GM23338 (cell line): Measurements from ENCODE around the gene GORAB. TPM values are rescaled to one million over a fixed set of nuclear protein-coding genes. Genes with fewer than 3 reads are reported as not detected.

ENCODE experiments used
- ATAC-seq: fragments of 200-7000 bp; cut with Tn5 transposase; 3 replicates; pipeline ENCODE4 v1.9.1; 2020
- DNase-seq: peaks from one replicate; pipeline ENCODE4 v3.0.0-alpha.2; 2015; ENCODE audit warnings: low spot score
- H2AFZ ChIP-seq: fragments of 200-600 bp; sonication (generic); 2 replicates; pipeline ENCODE4 v1.8.0; 2016; ENCODE audit warnings: antibody characterized with exemption, mild to moderate bottlenecking, moderate library complexity
- H3F3A ChIP-seq: fragments of 200-600 bp; sonication (generic); replicated peaks from 2 replicates; pipeline ENCODE4 v1.8.0; 2017; ENCODE audit warnings: antibody characterized with exemption, mixed run types, low read depth
- H3K27ac ChIP-seq: fragments of 200-600 bp; sonication (generic); 2 replicates; pipeline ENCODE4 v1.6.1; 2016; ENCODE audit warnings: low read depth
- H3K27me3 ChIP-seq: fragments of 200-600 bp; sonication (generic); 2 replicates; pipeline ENCODE4 v1.8.0; 2016; ENCODE audit warnings: mild to moderate bottlenecking, mixed run types, moderate library complexity; ENCODE audit not compliant: insufficient read depth
- H3K36me3 ChIP-seq: fragments of 200-600 bp; sonication (generic); 2 replicates; pipeline ENCODE4 v1.8.0; 2016; ENCODE audit warnings: mild to moderate bottlenecking; ENCODE audit not compliant: insufficient read depth
- H3K4me1 ChIP-seq: fragments of 200-600 bp; sonication (generic); 2 replicates; pipeline ENCODE4 v1.8.0; 2016; ENCODE audit warnings: mild to moderate bottlenecking, moderate library complexity; ENCODE audit not compliant: insufficient read depth
- H3K4me2 ChIP-seq: fragments of 200-600 bp; sonication (generic); 2 replicates; pipeline ENCODE4 v1.7.1; 2017; ENCODE audit warnings: mixed run types
- H3K4me3 ChIP-seq: fragments of 200-600 bp; sonication (generic); 2 replicates; pipeline ENCODE4 v1.6.1; 2016; ENCODE audit warnings: mixed run types
- H3K79me2 ChIP-seq: fragments of 200-600 bp; sonication (generic); replicated peaks from 2 replicates; pipeline ENCODE4 v1.8.0; 2017; ENCODE audit warnings: mild to moderate bottlenecking; ENCODE audit not compliant: insufficient read depth
- H3K9me2 ChIP-seq: fragments of 200-600 bp; sonication (generic); 2 replicates; pipeline ENCODE4 v1.8.0; 2017; ENCODE audit not compliant: insufficient read depth
- H4K20me1 ChIP-seq: fragments of 200-600 bp; sonication (generic); replicated peaks from 2 replicates; pipeline ENCODE4 v1.8.0; 2017; ENCODE audit warnings: mild to moderate bottlenecking; ENCODE audit not compliant: insufficient read depth
- H3K27ac Mint-ChIP-seq: 2 replicates; pipeline ENCODE4 v1.8.0; 2020; ENCODE audit warnings: inconsistent platforms, mild to moderate bottlenecking, moderate library complexity, mixed read lengths
- H3K27me3 Mint-ChIP-seq: 3 replicates; pipeline ENCODE4 v1.8.0; 2022; ENCODE audit warnings: low read depth, mild to moderate bottlenecking, moderate library complexity, mixed read lengths, inconsistent platforms; ENCODE audit not compliant: insufficient read depth, poor library complexity
- H3K36me3 Mint-ChIP-seq: 3 replicates; pipeline ENCODE4 v1.8.0; 2021; ENCODE audit warnings: low read depth, mild to moderate bottlenecking, inconsistent platforms, moderate library complexity, mixed read lengths
- H3K4me1 Mint-ChIP-seq: 3 replicates; pipeline ENCODE4 v1.8.0; 2020; ENCODE audit warnings: mild to moderate bottlenecking, inconsistent platforms, mixed read lengths
- H3K4me3 Mint-ChIP-seq: 3 replicates; pipeline ENCODE4 v1.8.0; 2021; ENCODE audit warnings: moderate library complexity, mild to moderate bottlenecking, inconsistent platforms, mixed read lengths
- H3K9me3 Mint-ChIP-seq: 3 replicates; pipeline ENCODE4 v1.8.0; 2020; ENCODE audit warnings: moderate library complexity, mild to moderate bottlenecking, inconsistent platforms, mixed read lengths
- EZH2 ChIP-seq: fragments of 200-600 bp; sonication (generic); IDR thresholded peaks from one replicate; pipeline ENCODE4 v1.8.0; 2017; ENCODE audit warnings: antibody characterized with exemption, mild to moderate bottlenecking, low read depth; ENCODE audit not compliant: unreplicated experiment
- NANOG ChIP-seq: IDR thresholded peaks from 2 replicates; pipeline ENCODE4 v1.6.1; 2016; ENCODE audit warnings: antibody characterized with exemption, borderline replicate concordance
- ZNF114 ChIP-seq: fragments of 250-450 bp; sonication (Bioruptor Pico); IDR thresholded peaks from 2 replicates; pipeline ENCODE4 v1.5.0; 2020; ENCODE audit warnings: mild to moderate bottlenecking, moderate library complexity
- ZNF331 ChIP-seq: fragments of 250-450 bp; sonication (Bioruptor Pico); IDR thresholded peaks from 2 replicates; pipeline ENCODE4 v1.5.0; 2020; ENCODE audit warnings: low read depth, mild to moderate bottlenecking, moderate library complexity
- ZNF462 ChIP-seq: fragments of 250-450 bp; sonication (Bioruptor Pico); IDR thresholded peaks from 2 replicates; pipeline ENCODE4 v1.5.0; 2020; ENCODE audit warnings: mild to moderate bottlenecking, moderate library complexity
- polyA plus RNA-seq: library from polyadenylated mRNA; unstranded; fragments of >200 nt; fragmentation: Nextera tagmentation; extraction: Ambion mirVana; gene quantifications from 2 replicates; pipeline ENCODE4 v1.2.1, GENCODE V29; 2016
- total RNA-seq: library from RNA; depleted of rRNA; stranded (reverse); fragments of >200 nt; shearing (Covaris generic); gene quantifications from 2 replicates; pipeline ENCODE4 v1.2.3, GENCODE V29; 2014
- TF ChIP-seq, protein P1 (sequence below), 2 experiments: fragments of 200-600 bp in 1 of 2; sonication (generic) in 1 of 2; conservative IDR thresholded peaks; 2 replicates each; pipeline versions ENCODE4 v1.5.1 to v1.6.1; 2016 to 2017; ENCODE audit warnings: antibody characterized with exemption in 2 of 2, low read depth in 2 of 2, mild to moderate bottlenecking in 2 of 2, moderate library complexity in 1 of 2
- TF ChIP-seq, protein P2 (sequence below): IDR thresholded peaks from one replicate; pipeline ENCODE4 v1.6.1; 2018; ENCODE audit warnings: antibody characterized with exemption; ENCODE audit not compliant: unreplicated experiment

The GORAB gene
- total and polyA plus RNA-seq, 2 experiments from 2014 or later: 10.4 to 21.1 TPM

DNA sequence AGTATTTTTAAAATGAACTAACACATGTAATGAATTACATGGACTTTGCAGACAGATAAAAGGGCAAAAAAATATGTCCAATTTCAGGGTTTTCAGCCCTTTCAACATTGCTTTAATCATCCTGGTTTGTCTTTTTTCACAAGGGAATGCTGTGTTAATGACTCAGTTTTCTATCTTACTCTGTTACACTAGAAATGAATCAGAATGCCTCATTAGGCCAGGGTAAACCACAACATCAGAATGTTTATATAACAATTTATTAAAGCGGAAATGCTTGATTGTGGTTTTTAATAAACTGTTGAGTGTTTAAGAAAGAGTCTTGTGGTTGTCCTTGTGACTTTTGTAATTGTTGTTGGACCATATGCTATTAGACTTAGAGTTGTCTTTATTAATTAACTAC, 13.5 kb downstream of the GORAB start:
- no peak overlapping the region for H2AFZ ChIP-seq
- H3K79me2 ChIP-seq: no peaks in the 10 kb centered on the region
- no peaks in the 10 kb centered on the region for H3K4me1 ChIP-seq
- H3K27me3 ChIP-seq: no peaks in the 10 kb centered on the region
- H3K27ac ChIP-seq: no peak overlapping the region
- H3K4me2 ChIP-seq: no peak overlapping the region
- no peak overlapping the region for H3K27ac Mint-ChIP-seq
- peaks cover 49% of the 10 kb centered on the region for H3K36me3 ChIP-seq
- peaks cover under 1% of the 10 kb centered on the region; the same call in 1 of the 2 replicates for H4K20me1 ChIP-seq
- DNase-seq (no peak), ATAC-seq (no peak)
- no peaks in the 10 kb centered on the region for H3F3A ChIP-seq
- TF ChIP-seq, protein P1, sequence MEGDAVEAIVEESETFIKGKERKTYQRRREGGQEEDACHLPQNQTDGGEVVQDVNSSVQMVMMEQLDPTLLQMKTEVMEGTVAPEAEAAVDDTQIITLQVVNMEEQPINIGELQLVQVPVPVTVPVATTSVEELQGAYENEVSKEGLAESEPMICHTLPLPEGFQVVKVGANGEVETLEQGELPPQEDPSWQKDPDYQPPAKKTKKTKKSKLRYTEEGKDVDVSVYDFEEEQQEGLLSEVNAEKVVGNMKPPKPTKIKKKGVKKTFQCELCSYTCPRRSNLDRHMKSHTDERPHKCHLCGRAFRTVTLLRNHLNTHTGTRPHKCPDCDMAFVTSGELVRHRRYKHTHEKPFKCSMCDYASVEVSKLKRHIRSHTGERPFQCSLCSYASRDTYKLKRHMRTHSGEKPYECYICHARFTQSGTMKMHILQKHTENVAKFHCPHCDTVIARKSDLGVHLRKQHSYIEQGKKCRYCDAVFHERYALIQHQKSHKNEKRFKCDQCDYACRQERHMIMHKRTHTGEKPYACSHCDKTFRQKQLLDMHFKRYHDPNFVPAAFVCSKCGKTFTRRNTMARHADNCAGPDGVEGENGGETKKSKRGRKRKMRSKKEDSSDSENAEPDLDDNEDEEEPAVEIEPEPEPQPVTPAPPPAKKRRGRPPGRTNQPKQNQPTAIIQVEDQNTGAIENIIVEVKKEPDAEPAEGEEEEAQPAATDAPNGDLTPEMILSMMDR (conservative IDR thresholded peaks at IDR 0.05; ENCODE audit: low read depth in 2 of 2): no peak
- TF ChIP-seq ZNF114 (CRISPR knock-in tag) (no peak), ZNF462 (CRISPR knock-in tag) (no peak), ZNF331 (CRISPR knock-in tag) (no peak), EZH2 (no peak), NANOG (no peak)
- TF ChIP-seq, protein P2, sequence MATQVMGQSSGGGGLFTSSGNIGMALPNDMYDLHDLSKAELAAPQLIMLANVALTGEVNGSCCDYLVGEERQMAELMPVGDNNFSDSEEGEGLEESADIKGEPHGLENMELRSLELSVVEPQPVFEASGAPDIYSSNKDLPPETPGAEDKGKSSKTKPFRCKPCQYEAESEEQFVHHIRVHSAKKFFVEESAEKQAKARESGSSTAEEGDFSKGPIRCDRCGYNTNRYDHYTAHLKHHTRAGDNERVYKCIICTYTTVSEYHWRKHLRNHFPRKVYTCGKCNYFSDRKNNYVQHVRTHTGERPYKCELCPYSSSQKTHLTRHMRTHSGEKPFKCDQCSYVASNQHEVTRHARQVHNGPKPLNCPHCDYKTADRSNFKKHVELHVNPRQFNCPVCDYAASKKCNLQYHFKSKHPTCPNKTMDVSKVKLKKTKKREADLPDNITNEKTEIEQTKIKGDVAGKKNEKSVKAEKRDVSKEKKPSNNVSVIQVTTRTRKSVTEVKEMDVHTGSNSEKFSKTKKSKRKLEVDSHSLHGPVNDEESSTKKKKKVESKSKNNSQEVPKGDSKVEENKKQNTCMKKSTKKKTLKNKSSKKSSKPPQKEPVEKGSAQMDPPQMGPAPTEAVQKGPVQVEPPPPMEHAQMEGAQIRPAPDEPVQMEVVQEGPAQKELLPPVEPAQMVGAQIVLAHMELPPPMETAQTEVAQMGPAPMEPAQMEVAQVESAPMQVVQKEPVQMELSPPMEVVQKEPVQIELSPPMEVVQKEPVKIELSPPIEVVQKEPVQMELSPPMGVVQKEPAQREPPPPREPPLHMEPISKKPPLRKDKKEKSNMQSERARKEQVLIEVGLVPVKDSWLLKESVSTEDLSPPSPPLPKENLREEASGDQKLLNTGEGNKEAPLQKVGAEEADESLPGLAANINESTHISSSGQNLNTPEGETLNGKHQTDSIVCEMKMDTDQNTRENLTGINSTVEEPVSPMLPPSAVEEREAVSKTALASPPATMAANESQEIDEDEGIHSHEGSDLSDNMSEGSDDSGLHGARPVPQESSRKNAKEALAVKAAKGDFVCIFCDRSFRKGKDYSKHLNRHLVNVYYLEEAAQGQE: no peak
- peaks cover 3% of the 10 kb centered on the region; the same call in 1 of the 3 replicates for H3K9me3 Mint-ChIP-seq
- H3K4me3 Mint-ChIP-seq: no peak overlapping the region
- H3K9me2 ChIP-seq: no peaks in the 10 kb centered on the region
- no peaks in the 10 kb centered on the region for H3K27me3 Mint-ChIP-seq
- H3K4me3 ChIP-seq: no peak overlapping the region
- peaks cover 77% of the 10 kb centered on the region for H3K36me3 Mint-ChIP-seq
- H3K4me1 Mint-ChIP-seq: no peaks in the 10 kb centered on the region; the same call in 2 of the 3 replicates
